HS-5 (cell line): ENCODE data around the gene PGBD4.

Source experiments
- DNase-seq: peaks from one replicate; pipeline ENCODE4 v3.0.0-alpha.2; 2012; ENCODE audit warnings: low read depth

Gene PGBD4

DNA sequence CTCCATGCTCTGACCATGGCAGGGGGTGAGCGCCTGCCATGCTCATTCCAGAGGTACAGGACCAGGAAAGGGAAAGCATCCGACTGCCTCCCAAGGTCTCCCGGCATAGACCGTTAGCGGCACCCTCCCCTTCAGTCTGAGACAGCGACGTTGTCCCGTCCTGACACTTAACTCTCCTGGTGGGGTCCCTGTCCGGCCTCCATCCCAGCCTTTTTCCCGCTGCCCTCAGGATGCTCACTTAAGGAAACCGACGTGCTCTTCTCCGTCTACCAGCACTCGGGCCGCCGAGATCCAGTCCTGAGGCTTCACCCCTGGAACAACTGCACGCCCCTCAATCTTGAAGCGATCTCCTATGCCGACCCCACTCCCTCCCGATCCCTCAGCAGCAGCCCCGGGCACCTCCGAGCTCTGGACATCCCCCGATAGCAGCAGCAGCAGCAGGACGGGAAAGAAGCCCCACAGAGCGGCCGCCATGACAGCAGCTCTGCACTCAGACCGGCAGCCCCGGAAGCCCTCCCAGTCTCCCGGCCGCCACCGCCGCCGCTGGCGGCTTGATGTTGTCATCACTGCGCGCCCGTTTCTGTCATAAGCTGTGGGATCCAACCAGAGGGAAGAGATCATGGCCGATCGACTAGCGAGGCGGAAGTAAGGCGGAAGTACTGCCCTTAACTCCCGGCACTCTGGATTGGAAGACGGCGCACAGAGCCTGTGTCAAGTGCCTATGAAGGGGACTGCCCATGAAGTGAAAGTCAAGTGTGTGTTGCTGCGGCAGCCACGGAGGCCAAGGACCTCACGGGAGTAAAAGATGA is at the start of gene PGBD4, which contains the start of gene EMC7:
PGBD4 (plus strand) TSS at position 718 of the 809 bp plus-strand sequence. CDS start 449 bp downstream, outside the sequence.
EMC7 (minus strand) TSS at position 497 of the 809 bp plus-strand sequence; CDS start at position 474, 23 bp downstream.
- DNase-seq: peak; percentile 97

DNA sequence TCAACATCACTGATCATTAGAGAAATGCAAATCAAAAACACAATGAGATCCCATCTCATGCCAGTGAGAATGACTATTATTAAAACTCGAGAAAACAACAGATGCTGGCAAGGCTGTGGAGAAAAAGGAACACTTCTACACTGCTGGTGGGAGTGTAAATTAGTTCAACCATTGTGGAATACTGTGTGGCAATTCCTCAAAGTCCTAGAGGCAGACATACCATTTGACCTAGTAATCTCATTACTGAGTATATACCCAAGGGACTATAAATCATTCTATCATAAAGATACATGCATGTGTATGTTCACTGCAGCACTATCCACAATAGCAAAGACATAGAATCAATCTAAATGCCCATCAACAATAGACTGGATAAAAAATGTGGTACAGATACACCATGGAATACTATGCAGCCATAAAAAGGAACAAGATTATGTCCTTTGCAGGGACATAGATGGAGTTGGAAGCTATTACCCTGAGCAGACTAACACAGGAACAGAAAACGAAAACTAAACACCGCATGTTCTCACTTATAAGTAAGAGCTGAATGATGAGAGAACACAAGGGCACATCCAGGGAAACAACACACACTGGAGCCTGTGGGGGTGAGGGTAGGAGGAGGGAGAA is 47.7 kb upstream of the PGBD4 start:
- no peak for DNase-seq

- no peak for DNase-seq
These were observed 45.9 kb upstream of the PGBD4 start for GRCh38 chr15:34055868-34056595.

- no peak for DNase-seq
These were observed 45.0 kb upstream of the PGBD4 start for GRCh38 chr15:34056911-34057310.

GRCh38 chr15:34059476-34059875 is 42.4 kb upstream of the PGBD4 start:
- no peak for DNase-seq

DNA sequence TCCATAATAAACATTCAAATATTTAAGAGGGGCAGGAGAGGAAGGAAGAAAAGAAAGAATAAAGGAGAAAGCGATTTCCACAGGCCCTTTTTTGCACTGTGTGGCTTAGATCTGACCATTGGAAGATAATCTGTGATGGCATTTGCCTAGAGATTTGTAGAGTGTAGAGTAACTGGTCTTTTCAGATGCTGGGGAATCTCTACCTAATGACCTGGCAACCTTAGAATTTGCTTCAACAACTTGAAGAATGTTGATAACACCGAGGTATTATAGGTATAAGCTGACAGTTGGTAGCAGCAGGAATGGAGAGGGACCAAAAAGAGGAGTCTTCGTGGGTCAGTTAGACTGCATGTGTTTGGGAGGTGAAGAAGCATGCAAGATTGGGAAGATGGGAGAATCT is 41.9 kb upstream of the PGBD4 start:
- DNase-seq: no peak

- no peak for DNase-seq
These were observed 37.4 kb upstream of the PGBD4 start for GRCh38 chr15:34064438-34064837.

DNA sequence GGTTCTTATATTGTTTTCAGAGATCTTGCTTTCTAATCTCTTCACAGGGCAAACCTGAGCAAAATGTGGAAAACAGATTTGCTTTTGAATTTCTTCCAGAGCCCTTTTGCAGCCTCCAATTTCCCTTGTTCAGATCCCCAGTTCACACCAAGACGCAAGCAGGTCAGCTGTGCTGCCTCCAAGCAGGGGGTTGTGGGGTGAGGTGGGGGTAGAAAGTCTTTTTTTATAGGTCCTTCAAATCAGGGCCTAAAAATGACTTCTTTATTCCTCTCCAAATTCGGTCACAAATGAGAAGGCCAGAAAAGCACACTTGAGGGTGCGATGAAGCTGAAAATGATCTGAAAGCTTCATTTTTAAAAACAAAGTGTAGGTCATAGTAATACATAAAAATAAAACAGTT is 36.6 kb upstream of the PGBD4 start:
- no peak for DNase-seq

DNA sequence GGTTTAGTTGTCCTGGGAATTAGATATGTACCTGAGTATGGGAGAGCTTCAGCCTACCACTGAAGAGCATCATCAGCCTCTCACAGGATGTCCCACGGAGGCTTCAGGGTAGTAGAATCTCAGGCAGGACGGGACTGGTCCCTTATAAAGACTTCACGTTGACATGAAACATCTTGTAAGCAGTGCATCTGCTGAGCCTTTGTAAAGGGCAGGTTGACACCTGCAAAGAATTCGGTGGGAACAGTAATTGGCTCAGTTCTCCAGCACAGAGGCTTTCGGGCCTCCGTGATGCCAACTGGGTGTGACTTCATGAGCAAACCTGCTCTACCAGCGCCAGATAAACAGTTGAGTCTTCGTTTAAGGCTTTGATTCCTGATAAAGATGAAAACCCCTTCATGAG is 35.9 kb upstream of the PGBD4 start:
- no peak for DNase-seq

GRCh38 chr15:34070003-34070402 is 31.9 kb upstream of the PGBD4 start:
- no peak for DNase-seq

GRCh38 chr15:34076785-34077184 is 25.1 kb upstream of the PGBD4 start:
- no peak for DNase-seq

- DNase-seq: no peak
These were observed 23.0 kb upstream of the PGBD4 start for GRCh38 chr15:34078900-34079299.

DNA sequence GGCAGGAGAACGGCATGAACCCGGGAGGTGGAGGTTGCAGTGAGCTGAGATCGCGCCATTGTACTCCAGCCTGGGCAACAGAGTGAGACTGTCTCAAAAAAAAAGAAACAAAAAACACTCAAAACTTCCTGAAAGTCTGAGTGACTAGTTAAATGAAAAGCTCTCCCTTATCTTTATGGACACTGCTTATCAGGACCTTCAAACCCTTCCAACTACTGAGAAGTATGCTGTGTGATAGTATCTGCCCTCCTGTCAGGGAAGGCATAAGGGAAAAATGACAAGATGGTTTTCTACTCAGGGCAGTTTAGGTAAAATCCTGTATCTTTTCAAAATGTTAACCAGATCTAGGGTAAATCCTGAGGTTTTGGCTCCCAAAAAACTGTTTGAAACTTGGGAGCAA is 22.0 kb upstream of the PGBD4 start:
- no peak for DNase-seq

DNA sequence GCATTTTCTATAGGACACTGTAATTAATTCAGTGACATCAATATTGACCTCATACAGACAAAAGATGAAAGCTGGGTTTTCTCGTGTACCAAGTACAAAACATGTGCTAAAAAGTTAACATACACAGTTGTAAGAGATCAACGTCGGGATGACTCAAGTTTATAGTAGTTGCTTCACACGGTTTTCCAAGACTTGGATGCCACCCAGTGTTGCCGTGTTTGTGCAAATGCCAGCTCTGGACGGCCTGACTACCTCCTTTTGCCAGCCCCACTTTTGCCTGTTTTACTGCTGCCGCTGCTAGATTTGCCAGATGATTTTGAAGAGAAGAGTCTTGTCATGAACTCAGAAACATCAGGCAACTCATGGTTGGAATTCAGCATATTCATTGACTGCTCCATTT is 17.8 kb upstream of the PGBD4 start:
- no peak for DNase-seq

DNA sequence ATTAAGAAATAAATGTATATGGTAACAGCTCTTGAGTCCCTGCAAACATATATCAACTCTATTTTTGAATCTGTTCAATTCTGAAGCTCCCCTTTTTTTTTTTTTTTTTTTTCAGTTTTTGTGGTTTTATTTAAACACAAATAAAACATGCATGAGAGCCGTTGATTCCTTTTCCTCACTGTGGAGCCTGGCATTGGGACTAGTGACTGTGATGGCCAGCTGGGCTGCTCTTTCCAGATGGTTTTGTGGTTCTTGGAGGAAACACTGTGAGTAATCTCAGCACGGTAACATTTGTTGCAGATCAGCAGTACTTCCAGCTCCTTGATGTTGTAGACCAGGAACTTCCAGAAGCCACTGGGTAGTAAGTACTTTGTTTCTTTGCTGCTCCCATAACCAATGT is 16.1 kb upstream of the PGBD4 start:
- no peak for DNase-seq

DNA sequence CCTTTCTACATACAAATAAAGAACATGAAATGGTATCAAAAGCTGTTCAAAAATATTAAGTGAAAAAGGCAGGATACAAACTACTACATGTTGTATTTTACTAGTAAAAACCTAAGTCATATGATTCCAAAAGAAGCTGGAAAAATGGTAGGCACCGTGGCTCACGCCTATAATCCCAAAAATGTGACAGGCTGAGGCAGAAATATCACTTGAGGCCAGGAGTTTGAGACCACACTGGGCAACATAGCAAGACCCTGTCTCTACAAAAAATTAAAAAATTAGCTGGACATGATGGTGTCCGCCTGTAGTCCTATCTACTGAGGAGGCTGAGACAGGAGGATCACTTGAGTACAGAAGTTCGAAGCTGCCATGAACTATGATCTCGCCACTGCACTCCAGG is 2.0 kb upstream of the PGBD4 start:
- DNase-seq: no peak

DNA sequence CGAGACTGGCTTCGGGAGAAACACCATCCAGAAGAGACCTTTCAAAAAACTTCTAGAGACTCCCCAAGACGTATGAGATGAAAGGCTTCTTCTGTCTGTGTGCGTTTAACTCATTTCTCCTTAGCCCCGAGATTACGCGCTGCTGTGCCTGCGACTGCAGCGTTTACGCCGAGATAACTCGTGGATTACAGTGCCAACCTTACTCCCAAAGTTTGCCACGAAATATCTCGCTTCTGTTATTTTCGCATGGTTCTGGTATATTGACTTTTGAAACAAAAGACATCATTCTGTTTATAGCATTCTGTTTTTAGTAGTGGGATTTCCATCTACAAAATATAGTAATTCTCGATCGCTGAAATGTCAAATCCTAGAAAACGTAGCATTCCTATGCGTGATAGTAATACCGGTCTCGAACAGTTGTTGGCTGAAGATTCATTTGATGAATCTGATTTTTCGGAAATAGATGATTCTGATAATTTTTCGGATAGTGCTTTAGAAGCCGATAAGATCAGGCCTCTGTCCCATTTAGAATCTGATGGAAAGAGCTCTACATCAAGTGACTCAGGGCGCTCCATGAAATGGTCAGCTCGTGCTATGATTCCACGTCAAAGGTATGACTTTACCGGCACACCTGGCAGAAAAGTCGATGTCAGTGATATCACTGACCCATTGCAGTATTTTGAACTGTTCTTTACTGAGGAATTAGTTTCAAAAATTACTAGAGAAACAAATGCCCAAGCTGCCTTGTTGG is 467 bp downstream of the PGBD4 start:
- DNase-seq: no peak

- DNase-seq: no peak
These were observed 4.5 kb downstream of the PGBD4 start for GRCh38 chr15:34106423-34106822.

- no peak for DNase-seq
These were observed 5.4 kb downstream of the PGBD4 start for GRCh38 chr15:34107315-34107714.

- DNase-seq: no peak
These were observed 8.1 kb downstream of the PGBD4 start for GRCh38 chr15:34109797-34110663.

DNA sequence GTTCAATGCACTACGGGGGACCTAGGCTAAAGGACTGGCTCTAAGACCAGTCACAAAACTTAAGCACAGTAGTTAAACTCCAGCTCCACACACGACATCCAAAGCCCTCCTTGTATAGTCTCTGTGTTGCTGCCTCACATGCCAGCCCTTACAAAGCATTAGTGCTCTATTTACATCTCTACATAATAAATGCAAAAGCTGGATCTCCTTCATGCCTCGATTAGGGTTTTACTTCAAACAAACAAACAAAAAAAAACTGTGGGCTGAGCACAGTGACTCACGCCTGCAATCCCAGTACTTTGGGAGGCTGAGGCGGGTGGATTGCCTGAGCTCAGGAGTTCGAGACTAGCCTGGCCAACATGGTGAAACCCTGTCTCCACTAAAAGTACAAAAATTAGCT is 9.6 kb downstream of the PGBD4 start:
- no peak for DNase-seq
